HUES6 (cell line): ENCODE measurements around the gene SORBS2.

Experiments used
- H3K27ac ChIP-seq: 2 replicates; pipeline ENCODE4 v1.7.0; 2013; ENCODE audit warnings: low read depth, mild to moderate bottlenecking, low read length, inconsistent platforms
- H3K27me3 ChIP-seq: 2 replicates; pipeline ENCODE4 v1.6.1; 2013; ENCODE audit warnings: low read length; ENCODE audit not compliant: control insufficient read depth, insufficient read depth
- H3K36me3 ChIP-seq: 2 replicates; pipeline ENCODE4 v1.6.1; 2013; ENCODE audit warnings: low read length; ENCODE audit not compliant: control insufficient read depth, insufficient read depth
- H3K4me1 ChIP-seq: 2 replicates; pipeline ENCODE4 v1.6.1; 2013; ENCODE audit warnings: low read length; ENCODE audit not compliant: control insufficient read depth, insufficient read depth
- H3K4me3 ChIP-seq: 2 replicates; pipeline ENCODE4 v1.5.1; 2013; ENCODE audit warnings: low read depth, low read length
- H3K9ac ChIP-seq: one replicate; pipeline ENCODE4 v1.6.1; 2013; ENCODE audit warnings: mild to moderate bottlenecking, low read length
- H3K9me3 ChIP-seq: 2 replicates; pipeline ENCODE4 v1.6.1; 2013; ENCODE audit warnings: low read depth, low read length; ENCODE audit not compliant: control insufficient read depth, insufficient read depth

SORBS2 gene

DNA sequence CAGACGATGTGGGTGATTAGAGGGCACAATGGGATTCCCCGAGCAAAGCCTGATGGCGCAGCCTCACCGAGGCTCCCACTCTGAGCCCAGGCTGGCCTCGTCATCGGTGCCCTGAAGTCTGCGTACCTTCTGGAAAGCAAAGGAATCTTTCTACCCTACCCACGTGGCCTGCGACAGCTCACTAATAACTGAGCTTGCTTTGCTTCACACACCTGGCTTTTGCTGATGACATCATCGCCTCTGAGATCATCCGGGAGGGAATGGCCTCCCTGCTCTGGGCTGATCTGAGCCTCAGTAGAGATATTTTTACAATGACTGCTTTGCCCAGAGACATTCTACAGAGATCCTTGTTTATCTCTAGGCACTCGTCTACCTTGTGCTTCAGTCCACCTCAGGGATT lies 231.3 kb downstream of the SORBS2 start:
- no peak overlapping the region for H3K27ac ChIP-seq
- H3K9me3 ChIP-seq = no peaks in the 10 kb centered on the region; the same call in 1 of the 2 replicates
- H3K9ac ChIP-seq = no peak overlapping the region
- no peaks in the 10 kb centered on the region for H3K27me3 ChIP-seq
- H3K36me3 ChIP-seq = no peaks in the 10 kb centered on the region
- H3K4me3 ChIP-seq = no peak overlapping the region
- H3K4me1 ChIP-seq = peaks cover 12% of the 10 kb centered on the region

DNA sequence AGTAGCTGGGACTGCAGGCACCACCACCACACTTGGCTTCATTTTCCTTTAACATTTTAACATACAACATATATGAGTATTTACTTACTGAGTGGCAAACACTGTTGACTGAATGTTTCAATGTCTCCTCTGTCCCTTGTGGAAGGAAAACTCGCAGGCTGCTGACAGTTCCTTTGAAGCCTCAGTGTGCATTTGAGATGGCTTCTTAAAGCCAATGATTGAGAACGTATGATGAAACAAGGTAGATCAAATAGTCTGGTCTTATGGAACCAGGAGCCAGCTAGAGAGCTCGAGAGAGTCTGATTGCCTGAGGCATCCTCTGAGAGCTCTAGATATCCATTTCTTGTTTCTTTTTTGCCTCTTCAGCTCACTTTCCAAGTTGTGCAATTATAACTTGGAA lies 233.7 kb downstream of the SORBS2 start:
- Histone ChIP-seq H3K9me3 (no peaks in the 10 kb centered on the region; the same call in 1 of the 2 replicates), H3K27ac (no peak overlapping the region), H3K4me3 (no peak overlapping the region), H3K27me3 (no peaks in the 10 kb centered on the region), H3K36me3 (no peaks in the 10 kb centered on the region), H3K4me1 (peaks cover 14% of the 10 kb centered on the region), H3K9ac (no peak overlapping the region)

DNA sequence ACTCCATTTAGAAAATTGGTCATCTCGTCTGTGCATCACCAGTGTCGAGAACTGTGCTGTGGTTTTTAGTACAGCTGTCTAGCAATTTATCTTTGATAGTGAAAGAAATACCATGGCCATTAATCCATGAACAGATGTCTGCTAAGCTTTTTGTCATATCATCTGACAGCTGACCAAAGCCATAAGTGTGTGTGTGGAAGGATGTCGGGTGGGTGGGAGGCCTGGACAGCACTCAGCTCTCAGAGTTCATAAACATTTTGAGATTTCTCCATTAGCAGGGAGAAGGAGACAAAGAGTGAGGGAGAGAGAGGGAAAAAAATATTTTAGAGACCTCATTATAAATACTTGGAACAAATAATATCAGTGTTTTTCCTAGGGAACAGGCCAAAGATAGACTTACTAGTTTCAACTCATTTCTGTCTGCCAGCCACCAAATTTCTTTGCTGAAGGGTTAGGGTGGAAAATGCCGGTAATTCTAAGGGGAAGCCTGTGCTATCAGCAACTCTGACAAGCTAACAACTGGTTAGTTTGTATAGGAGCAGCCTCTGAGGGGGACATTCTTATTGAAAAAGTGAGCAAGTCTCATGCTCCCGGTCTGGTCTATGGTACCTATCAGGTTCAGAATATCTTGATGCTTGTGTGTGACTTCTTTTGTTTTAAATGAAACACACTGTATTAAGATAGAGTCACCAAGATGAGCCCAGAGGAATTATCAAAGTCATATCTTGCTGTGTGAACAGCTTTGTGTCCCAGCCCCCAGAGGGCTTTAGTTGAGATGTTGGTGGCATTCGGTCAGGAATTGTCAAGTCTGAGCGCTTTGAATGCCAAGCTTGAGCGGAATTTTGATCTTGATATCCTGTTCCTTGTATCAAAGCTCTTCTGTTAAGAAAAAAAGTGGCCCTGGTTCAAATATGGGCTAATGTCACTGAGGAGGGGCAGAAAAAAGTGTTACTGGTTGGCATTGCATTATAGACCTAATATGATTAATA lies 234.7 kb downstream of the SORBS2 start:
- H3K27ac ChIP-seq = no peak overlapping the region
- no peaks in the 10 kb centered on the region; the same call in 1 of the 2 replicates for H3K9me3 ChIP-seq
- no peak overlapping the region for H3K4me3 ChIP-seq
- peaks cover 11% of the 10 kb centered on the region for H3K4me1 ChIP-seq
- no peaks in the 10 kb centered on the region for H3K36me3 ChIP-seq
- no peak overlapping the region for H3K9ac ChIP-seq
- no peaks in the 10 kb centered on the region for H3K27me3 ChIP-seq

DNA sequence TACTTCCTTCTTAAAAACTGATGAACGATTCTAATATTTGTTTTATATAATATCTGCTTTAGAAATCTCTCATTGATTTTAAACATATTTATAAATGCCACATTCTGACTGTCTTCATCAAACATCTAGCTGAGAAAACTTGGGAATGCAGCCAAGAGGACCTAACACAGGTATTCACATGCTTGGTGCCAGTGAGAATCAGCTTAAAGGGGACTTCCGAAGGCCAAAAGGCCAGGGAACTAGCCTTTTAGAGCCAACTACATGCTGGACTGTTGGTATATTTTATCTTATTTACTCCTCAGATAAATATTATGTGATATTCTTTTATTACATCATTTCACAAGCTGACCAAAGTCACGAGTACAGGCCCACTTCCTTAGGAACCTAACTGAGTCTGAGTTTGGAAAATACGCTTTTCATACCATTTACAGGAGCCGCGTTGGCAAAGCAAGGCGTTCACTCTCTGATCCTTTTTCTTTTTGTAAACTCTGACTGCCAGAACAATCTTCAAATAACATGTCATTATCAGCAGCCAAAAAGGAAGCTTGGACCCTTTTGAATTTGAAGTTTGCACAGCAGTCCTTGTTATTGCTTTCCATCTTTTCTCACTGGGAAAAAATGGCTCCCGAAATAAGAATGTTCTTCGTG lies 235.6 kb downstream of the SORBS2 start:
- H3K4me3 ChIP-seq = no peak overlapping the region
- H3K36me3 ChIP-seq = no peaks in the 10 kb centered on the region
- H3K9me3 ChIP-seq = no peaks in the 10 kb centered on the region; the same call in 1 of the 2 replicates
- no peaks in the 10 kb centered on the region for H3K27me3 ChIP-seq
- H3K4me1 ChIP-seq = peaks cover 11% of the 10 kb centered on the region
- H3K9ac ChIP-seq = no peak overlapping the region
- no peak overlapping the region for H3K27ac ChIP-seq

DNA sequence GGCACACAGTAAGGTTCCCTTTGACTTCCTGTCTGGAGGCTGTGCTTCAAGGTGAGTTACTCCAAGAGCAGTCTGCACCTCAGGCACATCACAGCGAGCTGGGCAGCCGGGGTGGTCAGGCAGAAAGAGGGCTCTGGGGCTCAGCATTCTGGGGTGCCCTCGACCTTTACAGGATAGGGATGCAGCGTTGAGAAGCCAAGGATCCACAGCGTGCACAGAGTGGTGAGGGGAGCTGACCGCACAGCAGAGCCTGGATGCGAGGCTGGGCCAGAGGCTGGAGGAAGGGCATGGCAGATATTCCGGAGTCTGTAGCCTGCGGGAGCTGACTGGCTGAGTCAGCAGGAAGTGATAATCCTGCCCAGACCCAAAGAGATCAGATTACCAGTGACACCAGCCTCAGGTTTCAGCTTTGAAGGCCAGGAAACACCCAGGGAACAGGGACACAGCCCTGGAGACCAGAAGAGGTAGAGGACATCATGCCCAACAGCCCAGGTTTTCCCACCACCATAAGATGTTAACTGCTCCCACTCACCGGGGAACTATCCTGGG lies 238.3 kb downstream of the SORBS2 start:
- Histone ChIP-seq H3K9me3 (no peaks in the 10 kb centered on the region), H3K36me3 (no peaks in the 10 kb centered on the region), H3K4me3 (peak overlapping the region; percentile 24; the same call in 1 of the 2 replicates), H3K4me1 (peaks cover 11% of the 10 kb centered on the region), H3K9ac (peak overlapping the region; percentile 67), H3K27me3 (no peaks in the 10 kb centered on the region), H3K27ac (peak overlapping the region; percentile 45; the same call in 1 of the 2 replicates)

DNA sequence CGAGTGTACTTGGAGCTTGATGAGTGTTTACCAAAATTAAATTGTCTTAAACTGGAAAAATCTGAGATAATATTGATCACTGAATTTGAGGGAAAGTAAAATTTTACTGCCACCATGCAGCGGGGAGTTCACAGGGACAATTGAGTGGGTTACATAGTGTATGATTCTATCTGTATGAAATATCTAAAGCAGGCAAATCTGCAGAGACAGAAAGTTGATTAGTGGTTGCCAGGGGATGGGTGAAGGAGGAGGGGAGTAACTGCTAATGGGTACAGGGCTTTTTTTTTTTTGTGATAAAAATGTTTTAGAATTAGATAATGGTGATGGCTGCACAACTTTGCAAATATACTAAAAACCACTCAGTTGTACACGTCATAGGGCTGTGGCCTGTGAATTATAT lies 241.3 kb downstream of the SORBS2 start:
- H3K9ac ChIP-seq = no peak overlapping the region
- H3K27me3 ChIP-seq = no peaks in the 10 kb centered on the region
- no peak overlapping the region for H3K27ac ChIP-seq
- H3K4me1 ChIP-seq = peaks cover 11% of the 10 kb centered on the region
- 0 out of 2 replicates have a peak, but pooled peaks cover 2% of the 10 kb centered on the region for H3K9me3 ChIP-seq
- no peaks in the 10 kb centered on the region for H3K36me3 ChIP-seq
- H3K4me3 ChIP-seq = no peak overlapping the region

DNA sequence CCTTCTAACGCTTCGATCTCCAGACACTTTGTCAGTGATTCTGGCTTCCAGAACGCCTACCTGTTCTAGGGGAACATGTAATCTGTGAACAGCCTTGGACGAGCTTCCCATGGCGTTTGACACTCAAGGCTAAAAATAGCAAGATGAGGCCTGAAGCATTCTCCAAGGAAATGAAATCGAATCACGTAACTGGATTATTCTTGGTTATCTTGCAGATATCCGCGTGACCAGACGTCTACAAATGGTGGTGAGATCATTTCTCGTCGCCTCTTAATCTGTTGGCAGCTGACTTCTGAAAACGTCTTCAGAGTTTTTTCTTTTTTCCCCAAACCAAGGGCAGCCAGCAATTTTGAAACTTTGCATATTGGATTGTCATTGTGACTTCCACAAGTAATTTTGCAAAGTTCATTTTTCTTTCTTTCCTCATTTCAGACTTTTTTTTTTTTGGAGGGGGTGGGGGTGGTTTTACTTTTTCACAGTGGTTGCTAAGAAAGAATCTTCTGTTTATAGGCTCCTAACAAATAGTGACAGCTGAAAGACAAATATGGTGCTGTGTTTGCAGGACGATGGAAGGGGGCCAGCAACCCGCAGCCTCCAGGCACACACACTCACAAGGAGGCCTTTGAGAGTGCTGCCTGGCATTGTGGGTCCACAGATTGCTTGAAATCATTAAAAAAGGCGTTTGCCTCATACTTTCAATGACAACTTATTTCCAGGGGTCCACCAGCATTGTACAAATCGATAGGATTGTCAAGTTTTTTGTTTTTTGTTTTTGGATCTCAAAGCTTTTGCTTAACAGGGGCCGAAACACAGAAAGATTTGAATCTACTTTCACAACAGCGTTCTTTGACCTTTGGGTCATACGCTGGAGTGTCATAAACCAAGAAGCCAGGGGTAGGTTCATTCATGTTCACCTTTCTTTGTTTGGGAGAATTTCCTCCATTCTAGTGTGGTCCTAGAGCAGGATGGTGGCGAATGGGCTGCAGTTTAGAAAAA lies 244.3 kb downstream of the SORBS2 start:
- no peaks in the 10 kb centered on the region for H3K36me3 ChIP-seq
- H3K4me3 ChIP-seq = no peak overlapping the region
- peak overlapping the region; percentile 4; the same call in 1 of the 2 replicates for H3K27ac ChIP-seq
- no peaks in the 10 kb centered on the region for H3K4me1 ChIP-seq
- H3K9me3 ChIP-seq = peaks cover 13% of the 10 kb centered on the region
- H3K9ac ChIP-seq = no peak overlapping the region
- H3K27me3 ChIP-seq = no peaks in the 10 kb centered on the region

DNA sequence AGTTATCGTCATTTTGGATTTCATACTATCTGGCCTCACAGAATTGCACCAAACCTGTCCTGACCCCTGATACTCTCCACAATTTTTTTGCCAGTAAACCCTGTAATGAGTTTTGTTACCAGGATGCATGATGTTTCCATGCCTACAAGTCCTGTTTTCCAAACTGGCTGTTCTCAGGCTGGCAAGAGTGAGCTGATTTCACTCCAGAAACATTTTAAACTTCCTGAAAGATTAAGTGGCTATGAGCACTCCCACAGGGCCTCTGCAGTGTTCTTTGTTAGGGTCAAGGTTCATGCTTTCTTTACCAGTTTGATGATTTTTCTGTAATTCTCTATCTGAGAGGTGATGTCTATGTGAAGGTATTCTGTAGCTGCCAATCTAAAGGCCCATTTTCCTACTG lies 245.0 kb downstream of the SORBS2 start:
- Histone ChIP-seq H3K9me3 (peaks cover 16% of the 10 kb centered on the region), H3K4me3 (no peak overlapping the region), H3K27ac (peak overlapping the region; percentile 4; the same call in 1 of the 2 replicates), H3K27me3 (no peaks in the 10 kb centered on the region), H3K36me3 (no peaks in the 10 kb centered on the region), H3K9ac (no peak overlapping the region), H3K4me1 (no peaks in the 10 kb centered on the region)

DNA sequence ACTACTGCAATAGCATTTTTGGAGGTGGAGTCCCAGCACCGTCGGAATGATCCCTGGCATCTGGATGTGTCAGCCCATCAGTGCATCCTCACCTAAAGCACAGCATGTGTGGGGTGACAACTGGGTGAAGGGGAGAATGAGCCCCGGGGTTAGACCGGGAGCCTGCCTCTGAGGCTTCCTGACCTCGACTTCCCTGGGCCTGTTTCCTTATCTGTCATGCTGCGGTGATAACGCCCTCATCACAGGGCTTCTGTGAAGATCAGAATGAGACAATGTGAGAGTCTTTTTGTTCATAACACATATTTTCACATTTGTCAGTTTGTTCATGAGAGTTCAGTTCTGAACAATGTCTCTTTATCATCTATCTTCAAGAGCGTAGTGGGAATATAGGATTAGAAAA lies 245.6 kb downstream of the SORBS2 start:
- Histone ChIP-seq H3K4me1 (no peaks in the 10 kb centered on the region), H3K27ac (peak overlapping the region; percentile 4; the same call in 1 of the 2 replicates), H3K27me3 (no peaks in the 10 kb centered on the region), H3K36me3 (no peaks in the 10 kb centered on the region), H3K9ac (no peak overlapping the region), H3K9me3 (peaks cover 16% of the 10 kb centered on the region), H3K4me3 (no peak overlapping the region)

DNA sequence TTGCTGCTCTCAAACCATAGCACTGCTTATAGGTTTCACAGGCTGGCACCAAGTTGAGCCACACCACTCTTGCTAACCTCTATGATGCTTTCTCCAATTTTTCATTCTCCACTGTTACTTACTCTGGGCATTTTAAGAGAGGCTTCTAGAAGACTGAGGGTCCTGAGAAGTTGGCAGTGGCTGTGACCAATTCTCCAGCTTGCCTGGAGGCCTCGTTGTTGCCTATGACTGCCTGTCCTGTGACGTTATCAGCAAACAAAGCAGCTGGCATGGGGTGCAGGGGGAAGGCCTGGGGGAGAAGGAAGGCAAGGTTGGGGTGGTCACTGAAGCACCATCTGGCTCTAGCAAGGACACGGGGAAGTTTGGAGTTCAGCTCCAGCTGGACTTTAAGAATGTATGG lies 246.3 kb downstream of the SORBS2 start:
- Histone ChIP-seq H3K27me3 (no peaks in the 10 kb centered on the region), H3K27ac (no peak overlapping the region), H3K36me3 (no peaks in the 10 kb centered on the region), H3K4me3 (no peak overlapping the region), H3K9ac (no peak overlapping the region), H3K9me3 (peaks cover 16% of the 10 kb centered on the region), H3K4me1 (no peaks in the 10 kb centered on the region)
